ENCODE data around the gene GNG10.
A peak's percentile ranks its signal among the peaks of the same experiment; 100 is the strongest.
"Not testable (repeated sequence)": the region's sequence is repeated elsewhere in the genome, so short reads cannot be mapped to it uniquely, and the experiment has no call there.

Gene GNG10

DNA sequence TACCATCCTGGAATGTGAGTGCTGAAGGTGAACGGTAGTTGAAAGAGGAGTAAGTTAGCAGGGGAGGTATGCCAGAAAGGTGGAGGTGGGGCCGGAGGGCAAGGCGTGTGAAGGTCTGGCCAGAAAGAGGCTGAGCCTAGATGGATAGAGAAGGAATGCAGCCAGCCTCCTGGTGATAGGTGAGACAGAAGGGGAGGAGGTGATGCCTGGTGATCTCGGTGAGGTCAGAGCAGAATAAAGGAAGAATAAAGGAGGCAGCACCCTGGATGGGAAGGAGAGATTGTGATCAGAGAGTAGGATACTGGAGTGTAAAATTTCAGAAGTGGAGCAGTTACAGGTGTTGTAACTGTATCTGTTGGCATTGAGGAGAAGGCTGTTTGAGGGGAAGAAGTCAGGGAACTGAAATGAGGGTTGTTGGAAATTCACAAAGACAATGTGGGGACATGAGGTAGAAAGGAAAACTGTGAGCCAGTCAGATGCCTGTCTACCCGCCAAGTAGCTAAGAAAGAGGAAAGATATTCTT is 2.0 kb downstream of the GNG10 start:
- no peak overlapping the region for H3K4me3 ChIP-seq (ENCODE audit: low read length)
- TF ChIP-seq, protein P1, sequence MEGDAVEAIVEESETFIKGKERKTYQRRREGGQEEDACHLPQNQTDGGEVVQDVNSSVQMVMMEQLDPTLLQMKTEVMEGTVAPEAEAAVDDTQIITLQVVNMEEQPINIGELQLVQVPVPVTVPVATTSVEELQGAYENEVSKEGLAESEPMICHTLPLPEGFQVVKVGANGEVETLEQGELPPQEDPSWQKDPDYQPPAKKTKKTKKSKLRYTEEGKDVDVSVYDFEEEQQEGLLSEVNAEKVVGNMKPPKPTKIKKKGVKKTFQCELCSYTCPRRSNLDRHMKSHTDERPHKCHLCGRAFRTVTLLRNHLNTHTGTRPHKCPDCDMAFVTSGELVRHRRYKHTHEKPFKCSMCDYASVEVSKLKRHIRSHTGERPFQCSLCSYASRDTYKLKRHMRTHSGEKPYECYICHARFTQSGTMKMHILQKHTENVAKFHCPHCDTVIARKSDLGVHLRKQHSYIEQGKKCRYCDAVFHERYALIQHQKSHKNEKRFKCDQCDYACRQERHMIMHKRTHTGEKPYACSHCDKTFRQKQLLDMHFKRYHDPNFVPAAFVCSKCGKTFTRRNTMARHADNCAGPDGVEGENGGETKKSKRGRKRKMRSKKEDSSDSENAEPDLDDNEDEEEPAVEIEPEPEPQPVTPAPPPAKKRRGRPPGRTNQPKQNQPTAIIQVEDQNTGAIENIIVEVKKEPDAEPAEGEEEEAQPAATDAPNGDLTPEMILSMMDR (conservative IDR thresholded peaks at IDR 0.05; ENCODE audit: low read length): no peak
- no peak for DNase-seq (ENCODE audit: low read depth)

DNA sequence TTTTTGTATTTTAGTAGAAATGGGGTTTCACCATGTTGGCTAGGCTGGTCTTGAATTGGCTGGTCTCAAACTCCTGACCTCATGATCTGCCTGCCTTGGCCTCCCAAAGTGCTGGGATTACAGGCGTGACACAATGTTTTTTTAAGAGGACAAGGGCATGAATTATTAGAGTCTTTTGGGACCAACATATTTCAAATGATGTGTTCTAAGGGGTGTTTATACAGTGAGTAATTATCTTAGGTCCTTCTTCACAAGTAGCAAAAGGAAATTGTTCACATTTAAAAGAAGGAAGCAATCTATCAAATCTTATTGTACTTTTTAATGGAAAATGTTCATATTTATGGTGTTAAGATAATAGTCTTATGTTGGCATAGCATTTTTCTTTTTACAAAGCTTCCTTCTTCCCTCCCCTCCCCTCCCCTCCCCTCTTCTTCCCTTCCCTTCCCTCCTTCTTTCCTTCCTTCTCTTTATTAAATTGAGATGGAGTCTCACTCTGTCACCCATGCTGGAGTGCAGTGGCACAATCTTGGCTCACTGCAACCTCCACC is 6.7 kb downstream of the GNG10 start:
- no peak for DNase-seq (ENCODE audit: low read depth)
- TF ChIP-seq, protein P1 (conservative IDR thresholded peaks at IDR 0.05; ENCODE audit: low read length): no peak
- H3K4me3 ChIP-seq (ENCODE audit: low read length): no peak overlapping the region

DNA sequence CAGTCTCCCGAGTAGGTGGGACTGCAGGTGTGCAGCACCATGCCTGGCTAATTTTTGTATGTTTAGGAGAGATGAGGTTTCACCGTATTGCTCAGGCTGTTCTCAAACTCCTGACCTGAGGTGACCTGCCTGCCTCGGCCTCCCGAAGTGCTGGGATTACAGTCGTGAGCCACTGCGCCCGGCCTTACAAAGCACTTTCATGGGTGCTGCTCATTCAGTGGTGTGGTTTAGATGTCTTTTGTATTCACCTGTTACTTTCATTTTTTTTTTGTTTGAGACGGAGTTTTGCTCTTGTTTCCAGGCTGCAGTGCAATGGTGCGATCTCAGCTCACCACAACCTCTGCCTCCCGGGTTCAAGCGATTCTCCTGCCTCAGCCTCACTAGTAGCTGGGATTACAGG is 7.2 kb downstream of the GNG10 start:
- not testable (repeated sequence) for DNase-seq (ENCODE audit: low read depth); H3K4me3 ChIP-seq (ENCODE audit: low read length)

DNA sequence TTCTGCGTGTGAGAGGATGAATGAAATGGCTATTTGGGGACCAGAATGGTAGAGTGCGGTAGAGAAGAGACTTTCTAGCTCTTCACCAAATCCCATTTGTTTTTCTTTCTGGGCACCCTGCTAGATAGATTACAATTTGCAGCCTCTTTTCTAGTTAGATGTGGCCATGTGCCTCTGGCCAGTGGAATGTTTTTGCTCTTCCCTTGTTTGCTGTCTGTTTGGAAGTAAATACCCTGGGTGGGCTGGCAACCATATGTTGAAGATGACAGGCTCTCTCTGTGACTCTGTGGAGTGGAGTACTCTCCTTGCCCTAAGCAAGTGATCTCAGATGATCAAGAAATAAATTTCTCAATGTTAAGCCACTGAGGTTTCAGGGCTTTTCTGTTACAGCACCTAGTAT is 12.9 kb downstream of the GNG10 start:
- TF ChIP-seq, protein P1 (conservative IDR thresholded peaks at IDR 0.05; ENCODE audit: low read length): no peak
- DNase-seq (ENCODE audit: low read depth): peak; percentile 39
- no peak overlapping the region for H3K4me3 ChIP-seq (ENCODE audit: low read length)

DNA sequence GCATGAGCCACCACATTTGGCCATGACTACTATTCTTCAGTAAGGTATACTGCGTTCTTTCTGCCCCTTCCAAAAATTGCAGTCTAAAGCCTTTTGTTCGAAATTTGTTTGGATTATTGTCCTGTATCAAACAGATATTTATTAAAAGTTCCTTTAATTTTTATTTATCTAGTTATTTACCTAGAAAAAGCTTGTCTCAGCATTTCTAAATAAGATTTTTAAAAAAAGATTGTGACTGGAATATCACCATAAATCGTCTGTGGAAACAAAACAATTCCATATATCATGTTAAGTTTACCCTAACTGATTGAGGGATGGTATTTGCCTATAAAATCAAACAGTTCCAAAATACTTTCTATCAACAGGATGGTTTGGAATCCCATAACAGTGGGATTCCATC is 14.7 kb downstream of the GNG10 start:
- DNase-seq (ENCODE audit: low read depth): no peak
- TF ChIP-seq, protein P1 (conservative IDR thresholded peaks at IDR 0.05; ENCODE audit: low read length): no peak
- no peak overlapping the region for H3K4me3 ChIP-seq (ENCODE audit: low read length)

DNA sequence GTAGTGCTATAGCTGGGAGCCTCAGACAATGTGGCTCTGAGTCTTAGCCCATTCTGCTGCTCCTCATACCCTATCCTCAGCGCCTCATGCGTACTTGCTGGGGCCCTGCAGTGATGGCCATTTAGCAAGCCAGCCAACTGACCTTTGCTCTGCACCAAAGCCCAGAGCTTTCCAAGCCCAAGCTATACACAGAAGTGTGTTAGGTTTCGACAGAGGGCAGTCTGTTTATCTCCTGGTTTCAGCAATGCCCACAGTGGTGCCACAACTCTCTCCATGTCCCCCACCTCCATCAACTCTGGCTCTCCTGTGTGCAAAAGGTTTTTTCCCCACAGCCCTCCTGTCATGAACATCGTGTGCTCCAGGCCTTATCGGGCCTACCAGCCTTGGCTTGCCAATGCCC is 16.9 kb downstream of the GNG10 start:
- TF ChIP-seq, protein P1 (conservative IDR thresholded peaks at IDR 0.05; ENCODE audit: low read length): no peak
- no peak for DNase-seq (ENCODE audit: low read depth)

DNA sequence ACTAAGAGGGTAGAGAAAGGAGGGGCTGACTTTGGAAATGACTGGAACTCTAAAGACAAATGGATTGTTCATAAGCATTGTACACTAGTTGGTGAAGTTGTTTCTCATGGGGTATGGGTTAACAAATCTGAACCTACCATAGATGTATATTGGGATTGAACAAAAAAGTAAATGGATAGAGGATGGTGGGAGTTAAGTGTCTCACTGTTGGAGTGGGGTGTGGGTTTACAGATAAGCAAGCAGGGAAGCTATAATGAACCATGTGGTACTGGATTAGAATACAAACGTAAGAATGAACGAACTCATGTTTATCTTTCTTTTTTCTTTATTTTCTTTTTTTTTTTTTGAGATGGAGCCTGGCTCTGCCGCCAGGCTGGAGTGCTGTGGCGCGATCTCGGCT is 17.8 kb downstream of the GNG10 start:
- TF ChIP-seq, protein P1 (conservative IDR thresholded peaks at IDR 0.05; ENCODE audit: low read length): no peak
- no peak for DNase-seq (ENCODE audit: low read depth)
- no peak overlapping the region for H3K4me3 ChIP-seq (ENCODE audit: low read length)

More for the DNA sequence above, 16.9 kb downstream of the GNG10 start:
- H3K4me3 ChIP-seq (ENCODE audit: low read length): no peak overlapping the region

Measured in AG10803 (cell line).